ENCODE data around the gene TCN1.

- TF ChIP-seq, protein P1, sequence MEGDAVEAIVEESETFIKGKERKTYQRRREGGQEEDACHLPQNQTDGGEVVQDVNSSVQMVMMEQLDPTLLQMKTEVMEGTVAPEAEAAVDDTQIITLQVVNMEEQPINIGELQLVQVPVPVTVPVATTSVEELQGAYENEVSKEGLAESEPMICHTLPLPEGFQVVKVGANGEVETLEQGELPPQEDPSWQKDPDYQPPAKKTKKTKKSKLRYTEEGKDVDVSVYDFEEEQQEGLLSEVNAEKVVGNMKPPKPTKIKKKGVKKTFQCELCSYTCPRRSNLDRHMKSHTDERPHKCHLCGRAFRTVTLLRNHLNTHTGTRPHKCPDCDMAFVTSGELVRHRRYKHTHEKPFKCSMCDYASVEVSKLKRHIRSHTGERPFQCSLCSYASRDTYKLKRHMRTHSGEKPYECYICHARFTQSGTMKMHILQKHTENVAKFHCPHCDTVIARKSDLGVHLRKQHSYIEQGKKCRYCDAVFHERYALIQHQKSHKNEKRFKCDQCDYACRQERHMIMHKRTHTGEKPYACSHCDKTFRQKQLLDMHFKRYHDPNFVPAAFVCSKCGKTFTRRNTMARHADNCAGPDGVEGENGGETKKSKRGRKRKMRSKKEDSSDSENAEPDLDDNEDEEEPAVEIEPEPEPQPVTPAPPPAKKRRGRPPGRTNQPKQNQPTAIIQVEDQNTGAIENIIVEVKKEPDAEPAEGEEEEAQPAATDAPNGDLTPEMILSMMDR (IDR thresholded peaks at IDR 0.05; ENCODE audit: insufficient read depth, low read length): no peak
- TF ChIP-seq GABPA (IDR thresholded peaks at IDR 0.05; ENCODE audit: low read depth): no peak
- TF ChIP-seq POLR2AphosphoS5 (IDR thresholded peaks at IDR 0.05; ENCODE audit: low read depth): no peak
These were observed 26.7 kb downstream of the TCN1 start for GRCh38 chr11:59839615-59840014.
